ENCODE results near the gene GNRH2. TPM values are rescaled to one million over a fixed set of nuclear protein-coding genes. Genes with fewer than 3 reads are reported as not detected.
"Not testable (repeated sequence)": the region's sequence is repeated elsewhere in the genome, so short reads cannot be mapped to it uniquely, and the experiment has no call there.

Gene GNRH2
- polyA plus RNA-seq, 1 donor (not counting 4 experiments of a cell fraction or from before 2014, with no cell fraction given) = 0.18 TPM

DNA sequence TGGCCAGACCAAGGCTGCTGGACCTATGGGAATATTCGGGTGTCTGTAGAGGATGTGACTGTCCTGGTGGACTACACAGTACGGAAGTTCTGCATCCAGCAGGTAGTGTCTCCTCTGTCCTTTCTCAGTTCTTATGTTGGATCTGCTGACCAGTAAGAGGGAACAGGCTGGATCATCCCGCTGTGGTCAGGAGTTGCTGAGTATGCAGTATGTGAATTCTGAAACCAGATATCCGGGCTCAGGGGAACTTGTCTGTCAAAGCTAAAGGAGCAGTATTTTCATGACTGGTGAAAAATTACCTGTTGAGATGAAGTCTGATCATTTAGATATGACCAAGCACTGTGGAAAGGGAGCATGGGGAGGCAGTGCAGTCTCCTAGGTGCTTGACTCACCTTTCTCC lies 22.1 kb upstream of the GNRH2 start:
- H4K20me1 ChIP-seq (ENCODE audit: control insufficient read depth, extremely low read depth, insufficient read depth, low read length) = no peaks in the 10 kb centered on the region
- no peak overlapping the region for H3K4me3 ChIP-seq (ENCODE audit: control insufficient read depth in 2 of 3, extremely low read depth in 1 of 3, insufficient read depth in 2 of 3, low read depth in 1 of 3, low read length in 3 of 3)
- H3K27ac ChIP-seq (ENCODE audit: control insufficient read depth, insufficient read depth, low read length) = no peak overlapping the region
- H3K4me1 ChIP-seq (ENCODE audit: control insufficient read depth, extremely low read depth, insufficient read depth, low read length) = no peaks in the 10 kb centered on the region
- H3K27me3 ChIP-seq (ENCODE audit: control insufficient read depth, extremely low read depth, insufficient read depth, low read length) = no peaks in the 10 kb centered on the region
- peaks cover 11 to 16% of the 10 kb centered on the region in 2 experiments for H3K36me3 ChIP-seq (ENCODE audit: control insufficient read depth in 2 of 2, extremely low read depth in 1 of 2, insufficient read depth in 2 of 2, low read length in 2 of 2)
- no peak overlapping the region for H3K9ac ChIP-seq (ENCODE audit: control insufficient read depth, extremely low read depth, insufficient read depth, low read length)
- dilution Hi-C loops (cut with MboI; ENCODE audit: extremely low pct_ligation_motif_present, low sequenced_read_pairs) = no loop called here
- TF ChIP-seq, protein P1, sequence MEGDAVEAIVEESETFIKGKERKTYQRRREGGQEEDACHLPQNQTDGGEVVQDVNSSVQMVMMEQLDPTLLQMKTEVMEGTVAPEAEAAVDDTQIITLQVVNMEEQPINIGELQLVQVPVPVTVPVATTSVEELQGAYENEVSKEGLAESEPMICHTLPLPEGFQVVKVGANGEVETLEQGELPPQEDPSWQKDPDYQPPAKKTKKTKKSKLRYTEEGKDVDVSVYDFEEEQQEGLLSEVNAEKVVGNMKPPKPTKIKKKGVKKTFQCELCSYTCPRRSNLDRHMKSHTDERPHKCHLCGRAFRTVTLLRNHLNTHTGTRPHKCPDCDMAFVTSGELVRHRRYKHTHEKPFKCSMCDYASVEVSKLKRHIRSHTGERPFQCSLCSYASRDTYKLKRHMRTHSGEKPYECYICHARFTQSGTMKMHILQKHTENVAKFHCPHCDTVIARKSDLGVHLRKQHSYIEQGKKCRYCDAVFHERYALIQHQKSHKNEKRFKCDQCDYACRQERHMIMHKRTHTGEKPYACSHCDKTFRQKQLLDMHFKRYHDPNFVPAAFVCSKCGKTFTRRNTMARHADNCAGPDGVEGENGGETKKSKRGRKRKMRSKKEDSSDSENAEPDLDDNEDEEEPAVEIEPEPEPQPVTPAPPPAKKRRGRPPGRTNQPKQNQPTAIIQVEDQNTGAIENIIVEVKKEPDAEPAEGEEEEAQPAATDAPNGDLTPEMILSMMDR (optimal IDR thresholded peaks at IDR 0.05 in 1 of 3, IDR thresholded peaks at IDR 0.05 in 1 of 3, conservative IDR thresholded peaks at IDR 0.05 in 1 of 3; ENCODE audit: extremely low read depth in 1 of 3, insufficient read depth in 2 of 3, low read length in 3 of 3) = no peak
- no peak for TF ChIP-seq EZH2 (IDR thresholded peaks at IDR 0.05; ENCODE audit: low read length)
- no peak for DNase-seq (ENCODE audit: low read depth, low spot score)
- H3K9me1 ChIP-seq (ENCODE audit: control insufficient read depth, extremely low read depth, insufficient read depth, low read length) = no peaks in the 10 kb centered on the region
- FAIRE-seq = no peak
- H3K79me2 ChIP-seq (ENCODE audit: control insufficient read depth, insufficient read depth, low read length) = no peaks in the 10 kb centered on the region
- H2AFZ ChIP-seq (ENCODE audit: control insufficient read depth, low read length) = no peak overlapping the region
- no peaks in the 10 kb centered on the region for H3K9me3 ChIP-seq (ENCODE audit: control insufficient read depth, low read depth, low read length)
- H3K4me2 ChIP-seq (ENCODE audit: control insufficient read depth, extremely low read depth, insufficient read depth, low read depth, low read length) = no peak overlapping the region

- FAIRE-seq = no peak
- TF ChIP-seq EZH2 (IDR thresholded peaks at IDR 0.05; ENCODE audit: low read length) = no peak
- TF ChIP-seq, protein P1 (optimal IDR thresholded peaks at IDR 0.05 in 1 of 3, IDR thresholded peaks at IDR 0.05 in 1 of 3, conservative IDR thresholded peaks at IDR 0.05 in 1 of 3; ENCODE audit: extremely low read depth in 1 of 3, insufficient read depth in 2 of 3, low read length in 3 of 3) = no peak
- H3K36me3 ChIP-seq (ENCODE audit: control insufficient read depth in 2 of 2, extremely low read depth in 1 of 2, insufficient read depth in 2 of 2, low read length in 2 of 2) = peaks cover 14 to 19% of the 10 kb centered on the region in 2 experiments
Observed at GRCh38 chr20:3021777-3022176, 21.6 kb upstream of the GNRH2 start.

DNA sequence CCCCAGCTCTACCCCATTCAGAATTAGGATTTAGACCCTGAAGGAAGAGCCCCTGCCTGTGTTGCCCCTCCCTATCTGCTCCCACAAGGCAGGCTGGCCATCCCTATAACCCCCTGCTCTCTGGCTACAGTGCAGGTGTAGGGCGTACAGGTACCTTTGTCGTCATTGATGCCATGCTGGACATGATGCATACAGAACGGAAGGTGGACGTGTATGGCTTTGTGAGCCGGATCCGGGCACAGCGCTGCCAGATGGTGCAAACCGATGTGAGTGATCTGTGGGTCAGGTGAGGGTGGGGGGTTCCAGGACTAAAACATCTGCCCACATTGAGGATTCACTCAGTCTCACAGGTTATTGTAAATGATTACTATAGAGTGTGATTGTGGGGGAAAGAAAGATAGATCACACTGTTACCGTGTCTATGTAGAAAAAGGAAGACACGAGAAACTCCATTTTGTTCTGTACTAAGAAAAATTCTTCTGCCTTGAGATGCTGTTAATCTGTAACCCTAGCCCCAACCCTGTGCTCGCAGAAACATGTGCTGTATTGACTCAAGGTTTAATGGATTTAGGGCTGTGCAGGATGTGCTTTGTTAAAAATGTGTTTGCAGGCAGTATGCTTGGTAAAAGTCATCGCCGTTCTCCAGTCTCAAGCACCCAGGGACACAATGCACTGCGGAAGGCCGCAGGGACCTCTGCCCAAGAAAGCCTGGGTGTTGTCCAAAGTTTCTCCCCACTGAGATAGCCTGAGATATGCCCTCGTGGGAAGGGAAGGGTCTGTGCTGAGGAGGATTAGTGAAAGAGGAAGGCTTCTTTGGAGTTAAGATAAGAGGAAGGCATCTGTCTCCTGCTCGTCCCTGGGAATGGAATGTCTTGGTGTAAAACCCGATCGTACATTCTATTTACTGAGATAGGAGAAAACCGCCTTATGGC lies 20.6 kb upstream of the GNRH2 start:
- H4K20me1 ChIP-seq (ENCODE audit: control insufficient read depth, extremely low read depth, insufficient read depth, low read length); FAIRE-seq; H3K79me2 ChIP-seq (ENCODE audit: control insufficient read depth, insufficient read depth, low read length); H3K27ac ChIP-seq (ENCODE audit: control insufficient read depth, insufficient read depth, low read length); H2AFZ ChIP-seq (ENCODE audit: control insufficient read depth, low read length); H3K9ac ChIP-seq (ENCODE audit: control insufficient read depth, extremely low read depth, insufficient read depth, low read length); H3K9me1 ChIP-seq (ENCODE audit: control insufficient read depth, extremely low read depth, insufficient read depth, low read length); H3K4me1 ChIP-seq (ENCODE audit: control insufficient read depth, extremely low read depth, insufficient read depth, low read length); H3K9me3 ChIP-seq (ENCODE audit: control insufficient read depth, low read depth, low read length); H3K4me3 ChIP-seq (ENCODE audit: control insufficient read depth in 2 of 3, extremely low read depth in 1 of 3, insufficient read depth in 2 of 3, low read depth in 1 of 3, low read length in 3 of 3); DNase-seq (ENCODE audit: low read depth, low spot score); H3K4me2 ChIP-seq (ENCODE audit: control insufficient read depth, extremely low read depth, insufficient read depth, low read depth, low read length); dilution Hi-C loops (cut with MboI; ENCODE audit: extremely low pct_ligation_motif_present, low sequenced_read_pairs); H3K27me3 ChIP-seq (ENCODE audit: control insufficient read depth, extremely low read depth, insufficient read depth, low read length): not testable (repeated sequence)
- peaks cover 22 to 27% of the 10 kb centered on the region in 2 experiments for H3K36me3 ChIP-seq (ENCODE audit: control insufficient read depth in 2 of 2, extremely low read depth in 1 of 2, insufficient read depth in 2 of 2, low read length in 2 of 2)

More at GRCh38 chr20:3021777-3022176, 21.6 kb upstream of the GNRH2 start:
- Histone ChIP-seq H3K27ac (ENCODE audit: control insufficient read depth, insufficient read depth, low read length) (no peak overlapping the region), H3K79me2 (ENCODE audit: control insufficient read depth, insufficient read depth, low read length) (no peaks in the 10 kb centered on the region), H3K9me1 (ENCODE audit: control insufficient read depth, extremely low read depth, insufficient read depth, low read length) (no peaks in the 10 kb centered on the region), H2AFZ (ENCODE audit: control insufficient read depth, low read length) (no peak overlapping the region), H3K4me3 (ENCODE audit: control insufficient read depth in 2 of 3, extremely low read depth in 1 of 3, insufficient read depth in 2 of 3, low read depth in 1 of 3, low read length in 3 of 3) (no peak overlapping the region), H3K4me1 (ENCODE audit: control insufficient read depth, extremely low read depth, insufficient read depth, low read length) (no peaks in the 10 kb centered on the region), H4K20me1 (ENCODE audit: control insufficient read depth, extremely low read depth, insufficient read depth, low read length) (no peaks in the 10 kb centered on the region), H3K9ac (ENCODE audit: control insufficient read depth, extremely low read depth, insufficient read depth, low read length) (no peak overlapping the region), H3K9me3 (ENCODE audit: control insufficient read depth, low read depth, low read length) (no peaks in the 10 kb centered on the region), H3K4me2 (ENCODE audit: control insufficient read depth, extremely low read depth, insufficient read depth, low read depth, low read length) (no peak overlapping the region), H3K27me3 (ENCODE audit: control insufficient read depth, extremely low read depth, insufficient read depth, low read length) (no peaks in the 10 kb centered on the region)
- no peak for DNase-seq (ENCODE audit: low read depth, low spot score)
- dilution Hi-C loops (cut with MboI; ENCODE audit: extremely low pct_ligation_motif_present, low sequenced_read_pairs) = no loop called here

Measured in keratinocyte (primary cell).